Caco-2 (cell line): Measurements from ENCODE around the gene IPP. TPM values are rescaled to one million over a fixed set of nuclear protein-coding genes. Genes with fewer than 3 reads are reported as not detected.

Experiments
- BruUV-seq: library from RNA; stranded (reverse); fragments of 400-500 nt; replicated peaks from 2 replicates; lab custom pipeline; 2021; lab: Mats Ljungman, UMichigan
- CTCF ChIA-PET: fragments of 300-600 bp; sonication (Branson Sonifier 250); formaldehyde crosslinking; loops from one replicate; lab custom pipeline; 2022; ENCODE audit warnings: antibody characterized with exemption; lab: Charles Lee
- POLR2A ChIA-PET: fragments of 300-600 bp; sonication (Branson Sonifier 250); formaldehyde crosslinking; loops from one replicate; lab custom pipeline; 2022; ENCODE audit warnings: antibody characterized with exemption; lab: Charles Lee
- DNase-seq, 2 experiments: peaks; one replicate each; pipeline versions ENCODE4 v3.0.0 to v3.0.0-alpha.2; 2020 to 2022
- H3K27me3 ChIP-seq: replicated peaks from 2 replicates; pipeline ENCODE4 v1.6.0; 2011; ENCODE audit warnings: low read length; ENCODE audit not compliant: control insufficient read depth, insufficient read depth
- H3K36me3 ChIP-seq: 2 replicates; pipeline ENCODE4 v1.5.1; 2011; ENCODE audit warnings: low read length; ENCODE audit not compliant: control insufficient read depth, insufficient read depth
- H3K4me1 ChIP-seq: fragments of 250-450 bp; sonication (Bioruptor Pico); 2 replicates; pipeline ENCODE4 v1.5.1; 2020; ENCODE audit warnings: mild to moderate bottlenecking
- H3K4me3 ChIP-seq: 2 replicates; pipeline ENCODE4 v1.5.1; 2011; ENCODE audit warnings: low read depth, mild to moderate bottlenecking, control low read depth, low read length
- H3K9me3 ChIP-seq: fragments of 250-450 bp; sonication (Bioruptor Pico); 2 replicates; pipeline ENCODE4 v1.5.1; 2020; ENCODE audit warnings: mild to moderate bottlenecking, moderate library complexity
- H3K27ac Mint-ChIP-seq: one replicate; pipeline ENCODE4 v1.8.0; 2022; ENCODE audit warnings: mixed read lengths; ENCODE audit not compliant: unreplicated experiment
- H3K27me3 Mint-ChIP-seq: one replicate; pipeline ENCODE4 v1.8.0; 2022; ENCODE audit warnings: mixed read lengths; ENCODE audit not compliant: insufficient read depth, unreplicated experiment
- H3K36me3 Mint-ChIP-seq: one replicate; pipeline ENCODE4 v1.8.0; 2022; ENCODE audit warnings: mild to moderate bottlenecking, mixed read lengths; ENCODE audit not compliant: insufficient read depth, unreplicated experiment
- H3K4me1 Mint-ChIP-seq: one replicate; pipeline ENCODE4 v1.8.0; 2022; ENCODE audit warnings: low read depth, mixed read lengths; ENCODE audit not compliant: unreplicated experiment
- H3K4me3 Mint-ChIP-seq: one replicate; pipeline ENCODE4 v1.8.0; 2022; ENCODE audit warnings: mild to moderate bottlenecking, moderate library complexity, mixed read lengths; ENCODE audit not compliant: unreplicated experiment
- H3K9me3 Mint-ChIP-seq: one replicate; pipeline ENCODE4 v1.8.0; 2022; ENCODE audit warnings: mixed read lengths; ENCODE audit not compliant: unreplicated experiment
- CTCF ChIP-seq, 2 experiments: fragments of 200-600 bp in 1 of 2; IDR thresholded peaks; 1 replicate in 1 of 2; 2 replicates in 1 of 2; pipeline versions ENCODE4 v1.5.1 to v1.8.0; 2011 to 2022; ENCODE audit warnings: antibody characterized with exemption in 1 of 2, control low read depth in 1 of 2, inconsistent platforms in 1 of 2, low read depth in 1 of 2, low read length in 1 of 2, mild to moderate bottlenecking in 1 of 2, moderate library complexity in 1 of 2; ENCODE audit not compliant: insufficient read depth in 1 of 2, severe bottlenecking in 1 of 2, unreplicated experiment in 1 of 2
- intact Hi-C: fragments of 100-400 bp; cut with micrococcal nuclease; formaldehyde crosslinking; loops from one replicate; pipeline ENCODE4 v1.10.0; 2022; ENCODE audit not compliant: unreplicated experiment
- total RNA-seq: library from RNA; stranded (reverse); gene quantifications from 2 replicates; pipeline ENCODE4 v1.2.3, GENCODE V29; 2022

IPP gene
- total RNA-seq, 1 experiment from 2014 or later = 7.6 TPM

DNA sequence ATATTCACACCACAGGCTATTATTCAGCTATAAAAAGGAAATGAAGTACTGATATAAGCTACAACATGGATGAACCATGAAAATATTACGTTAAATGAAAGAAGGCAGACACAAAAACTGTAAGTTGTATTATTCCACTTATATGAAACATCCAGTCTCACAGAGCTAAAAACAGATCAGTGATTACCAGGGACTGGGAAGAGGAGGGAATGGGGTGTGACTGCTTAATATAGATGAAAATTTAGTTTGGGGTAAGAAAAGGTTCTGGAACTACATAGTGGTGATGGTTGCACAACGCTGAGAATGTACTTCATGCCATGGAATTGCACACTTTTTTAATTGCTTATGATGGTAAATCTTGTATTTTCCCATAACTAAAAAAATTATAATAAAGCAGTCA lies 83.6 kb downstream of the IPP start:
- intact Hi-C loops = no loop called here
- no peak overlapping the region for H3K4me3 ChIP-seq
- H3K4me1 ChIP-seq = 0 out of 2 replicates have a peak, but pooled peaks cover 7% of the 10 kb centered on the region
- Mint-ChIP-seq H3K36me3 (peaks cover 16% of the 10 kb centered on the region), H3K4me1 (no peaks in the 10 kb centered on the region), H3K9me3 (no peaks in the 10 kb centered on the region), H3K27me3 (no peaks in the 10 kb centered on the region), H3K27ac (no peak overlapping the region), H3K4me3 (no peak overlapping the region)
- POLR2A ChIA-PET = no interaction called here
- no peaks in the 10 kb centered on the region for H3K36me3 ChIP-seq
- TF ChIP-seq CTCF (IDR thresholded peaks at IDR 0.05; ENCODE audit: insufficient read depth in 1 of 2, low read depth in 1 of 2, low read length in 1 of 2, severe bottlenecking in 1 of 2, unreplicated experiment in 1 of 2) = no peak
- no peak for DNase-seq
- H3K9me3 ChIP-seq = no peaks in the 10 kb centered on the region
- no TSS peak for BruUV-seq
- H3K27me3 ChIP-seq = no peaks in the 10 kb centered on the region
- CTCF ChIA-PET = no interaction called here

DNA sequence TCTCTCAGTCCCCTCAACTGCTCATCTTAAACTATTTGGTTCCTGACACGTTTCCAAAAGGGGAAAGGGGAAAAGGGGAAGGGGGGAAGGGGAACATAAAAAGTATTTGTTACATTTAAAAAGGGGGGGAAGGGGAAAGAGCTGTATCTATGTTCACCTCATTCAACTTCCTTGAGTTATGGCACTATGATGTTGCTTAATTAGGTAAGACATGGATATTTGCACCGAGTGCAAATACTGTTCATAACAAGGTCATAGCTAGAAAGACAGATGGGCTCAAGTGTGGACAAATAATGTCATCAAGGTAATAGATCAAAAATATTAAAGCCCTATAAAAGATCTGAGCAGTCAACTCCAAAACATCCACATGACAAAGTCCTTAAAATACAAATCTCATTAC lies 90.1 kb downstream of the IPP start:
- no peak for DNase-seq
- H3K36me3 Mint-ChIP-seq = peaks cover 45% of the 10 kb centered on the region
- Histone ChIP-seq H3K4me1 (peaks cover 7% of the 10 kb centered on the region; the same call in 1 of the 2 replicates), H3K36me3 (0 out of 2 replicates have a peak, but pooled peaks cover 1% of the 10 kb centered on the region), H3K9me3 (no peaks in the 10 kb centered on the region), H3K4me3 (no peak overlapping the region), H3K27me3 (no peaks in the 10 kb centered on the region)
- POLR2A ChIA-PET = no interaction called here
- BruUV-seq = no TSS peak
- no peak for TF ChIP-seq CTCF (IDR thresholded peaks at IDR 0.05; ENCODE audit: insufficient read depth in 1 of 2, low read depth in 1 of 2, low read length in 1 of 2, severe bottlenecking in 1 of 2, unreplicated experiment in 1 of 2)
- no peaks in the 10 kb centered on the region for H3K9me3 Mint-ChIP-seq
- intact Hi-C loops = no loop called here
- no peak overlapping the region for H3K27ac Mint-ChIP-seq
- CTCF ChIA-PET = no interaction called here
- H3K27me3 Mint-ChIP-seq = no peaks in the 10 kb centered on the region
- H3K4me1 Mint-ChIP-seq = peaks cover 7% of the 10 kb centered on the region
- no peak overlapping the region for H3K4me3 Mint-ChIP-seq

DNA sequence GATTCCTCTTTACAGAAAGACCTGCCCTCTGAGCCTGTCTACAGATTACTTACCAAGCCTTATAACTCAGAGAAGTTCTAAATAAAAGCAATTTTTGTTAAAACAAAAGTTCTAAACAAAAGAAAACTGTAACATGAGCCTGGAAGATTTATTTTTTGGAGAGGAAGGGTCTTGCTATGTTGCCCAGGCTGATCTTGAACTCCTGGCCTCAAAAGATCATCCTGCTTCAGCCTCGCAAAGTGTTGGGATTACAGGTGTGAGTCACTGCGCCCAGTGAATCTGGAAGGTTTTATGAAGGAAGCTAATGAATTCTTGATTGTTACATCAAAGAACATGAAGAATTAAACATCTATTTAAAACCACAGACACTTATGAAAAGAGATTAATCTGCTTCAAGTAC lies 91.2 kb downstream of the IPP start:
- no peak for DNase-seq
- Mint-ChIP-seq H3K9me3 (no peaks in the 10 kb centered on the region), H3K27ac (no peak overlapping the region), H3K36me3 (peaks cover 54% of the 10 kb centered on the region), H3K27me3 (no peaks in the 10 kb centered on the region), H3K4me1 (peaks cover 7% of the 10 kb centered on the region), H3K4me3 (no peak overlapping the region)
- no peak for TF ChIP-seq CTCF (IDR thresholded peaks at IDR 0.05; ENCODE audit: insufficient read depth in 1 of 2, low read depth in 1 of 2, low read length in 1 of 2, severe bottlenecking in 1 of 2, unreplicated experiment in 1 of 2)
- Histone ChIP-seq H3K9me3 (no peaks in the 10 kb centered on the region), H3K4me3 (no peak overlapping the region), H3K4me1 (peaks cover 7% of the 10 kb centered on the region; the same call in 1 of the 2 replicates), H3K27me3 (no peaks in the 10 kb centered on the region), H3K36me3 (0 out of 2 replicates have a peak, but pooled peaks cover 1% of the 10 kb centered on the region)
- POLR2A ChIA-PET = no interaction called here
- intact Hi-C loops = no loop called here
- no TSS peak for BruUV-seq
- CTCF ChIA-PET = no interaction called here
